NCI-H748 (cell line): ENCODE data around the gene PPAN.

Experiments used
- DNase-seq: peaks from one replicate; lab custom pipeline; 2025; ENCODE audit not compliant: unreplicated experiment; lab: John Stamatoyannopoulos, UW

Gene PPAN

DNA sequence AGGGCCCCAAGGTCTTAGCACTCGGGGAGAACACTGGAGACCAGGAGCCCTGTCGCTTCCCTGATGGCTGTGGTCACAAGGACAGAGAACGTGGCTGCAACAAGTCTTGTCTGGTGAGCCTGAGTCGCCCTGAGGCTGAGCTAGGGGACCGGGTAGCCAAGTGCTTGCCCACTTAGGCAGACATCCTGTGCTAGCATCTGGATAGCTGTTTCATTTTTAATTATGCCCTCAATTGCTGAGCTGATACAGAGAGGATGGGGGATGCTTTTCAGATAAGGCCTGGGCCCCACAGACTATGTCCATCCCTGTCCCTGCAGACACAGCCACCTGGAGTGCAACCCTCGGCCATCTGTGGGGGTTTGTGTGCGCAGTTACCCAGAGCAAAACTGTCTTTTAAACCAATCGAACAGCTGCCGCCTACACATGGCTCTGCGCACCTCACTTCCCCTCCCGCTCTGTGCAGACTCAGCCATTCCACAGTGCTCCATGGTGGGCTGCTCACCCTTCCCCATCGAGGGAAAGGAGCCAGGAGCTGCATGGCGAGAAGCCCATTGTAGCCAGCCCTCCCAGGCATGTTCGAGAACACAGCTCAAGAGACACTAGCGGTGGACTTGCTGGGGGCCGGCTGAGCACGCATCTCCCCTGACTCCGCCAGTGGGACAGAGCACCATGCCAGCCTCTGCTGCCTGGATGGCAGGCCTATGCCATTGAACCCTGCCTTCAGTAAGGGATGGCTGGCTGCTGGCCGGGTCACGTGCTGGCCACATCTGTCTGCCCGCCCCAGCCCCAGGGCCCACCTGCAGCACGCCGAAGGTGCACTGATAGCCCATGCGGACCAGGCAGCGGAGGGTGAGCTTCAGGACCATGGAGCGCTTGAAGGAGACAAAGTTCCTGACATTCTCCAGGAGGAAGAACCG is 33.0 kb downstream of the PPAN start:
- no peak for DNase-seq

DNA sequence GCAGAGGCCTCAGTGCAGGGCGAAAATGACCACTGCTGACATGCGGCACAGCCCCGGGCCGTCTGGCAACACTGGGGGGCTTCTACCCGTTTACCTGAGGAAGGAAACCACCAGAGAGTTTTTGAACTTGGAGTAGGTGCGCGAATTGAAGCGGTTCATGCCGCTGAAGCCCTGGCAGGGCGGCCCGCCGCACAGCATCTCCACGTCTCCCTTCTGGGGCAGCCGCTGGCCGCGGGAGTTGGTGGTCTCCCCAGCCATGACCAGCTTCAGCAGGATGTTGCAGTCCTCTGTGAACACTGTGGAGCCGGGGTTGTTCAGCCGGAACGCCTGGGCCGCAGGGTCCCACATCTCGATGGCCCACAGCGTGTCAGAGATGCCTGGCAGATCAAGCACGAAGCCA is 33.8 kb downstream of the PPAN start:
- DNase-seq: no peak

DNA sequence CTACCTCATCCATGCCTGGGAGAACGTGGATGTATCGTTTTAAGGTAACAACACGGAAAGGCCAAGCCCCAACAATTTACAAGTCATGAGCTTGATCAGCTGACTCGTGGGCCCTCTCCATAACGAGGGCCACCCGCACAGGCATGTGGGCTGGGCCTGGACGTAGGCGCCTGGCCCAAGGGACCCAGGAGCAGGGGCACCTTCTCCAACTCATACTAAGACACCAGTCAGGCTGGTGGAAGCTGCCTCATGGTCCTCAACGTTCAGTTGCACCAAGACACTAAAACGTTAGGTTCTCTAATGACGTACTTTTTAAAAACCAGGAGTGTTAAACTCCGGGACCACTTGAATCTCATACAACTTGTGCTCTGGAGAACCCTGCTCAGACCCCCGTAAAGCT is 35.3 kb downstream of the PPAN start:
- no peak for DNase-seq

DNA sequence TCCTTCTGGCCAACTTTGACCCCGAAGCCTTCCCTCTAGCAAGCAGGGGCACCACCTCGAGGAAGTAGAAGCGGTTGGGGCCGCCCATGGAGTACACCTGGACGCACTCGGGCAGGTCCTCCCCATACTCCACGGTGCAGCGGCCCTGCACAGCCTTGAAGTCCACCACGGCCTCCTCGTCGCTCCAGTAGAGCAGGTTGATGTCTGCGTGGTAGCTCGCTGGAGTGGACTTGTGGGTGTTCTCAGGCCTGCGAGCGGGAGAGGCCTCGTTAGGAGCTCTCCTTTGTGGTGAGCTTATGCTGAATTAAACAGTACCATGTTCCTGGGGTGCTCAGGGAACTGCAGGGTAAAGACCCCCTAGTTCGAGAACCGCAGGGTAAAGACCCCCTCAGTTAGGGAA is 35.8 kb downstream of the PPAN start:
- DNase-seq: no peak

DNA sequence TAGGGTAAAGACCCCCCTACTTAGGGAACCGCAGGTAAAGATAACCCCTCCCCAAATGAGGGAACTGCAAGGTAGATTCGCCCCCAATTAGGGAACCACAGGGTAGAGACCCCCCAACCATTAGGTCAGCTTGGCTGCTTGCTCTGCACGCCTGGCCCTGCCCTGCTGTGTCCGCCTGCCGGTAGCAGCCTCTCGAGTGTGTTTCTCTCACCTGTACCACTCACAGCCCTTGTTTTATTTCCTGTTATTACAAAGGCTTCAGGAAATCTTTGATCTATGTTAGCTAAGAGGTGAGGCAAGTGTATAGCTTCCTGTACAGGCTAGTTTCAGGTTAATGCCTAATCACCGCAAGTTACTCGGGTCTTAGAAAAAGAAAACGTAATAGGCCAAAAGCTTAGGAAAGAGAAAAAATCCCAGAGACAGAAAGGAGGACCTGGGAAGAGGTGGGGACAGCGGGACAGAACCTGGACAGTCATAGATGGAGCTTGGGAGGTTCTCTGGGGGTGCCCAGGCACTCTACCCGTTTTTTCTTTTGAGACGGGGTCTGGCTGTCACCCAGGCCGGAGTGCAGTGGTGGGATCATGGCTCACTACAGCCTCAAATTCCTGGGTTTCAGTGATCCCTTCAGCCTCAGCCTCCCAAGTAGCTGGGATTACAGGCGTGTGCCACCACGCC is 36.7 kb downstream of the PPAN start:
- no peak for DNase-seq

DNA sequence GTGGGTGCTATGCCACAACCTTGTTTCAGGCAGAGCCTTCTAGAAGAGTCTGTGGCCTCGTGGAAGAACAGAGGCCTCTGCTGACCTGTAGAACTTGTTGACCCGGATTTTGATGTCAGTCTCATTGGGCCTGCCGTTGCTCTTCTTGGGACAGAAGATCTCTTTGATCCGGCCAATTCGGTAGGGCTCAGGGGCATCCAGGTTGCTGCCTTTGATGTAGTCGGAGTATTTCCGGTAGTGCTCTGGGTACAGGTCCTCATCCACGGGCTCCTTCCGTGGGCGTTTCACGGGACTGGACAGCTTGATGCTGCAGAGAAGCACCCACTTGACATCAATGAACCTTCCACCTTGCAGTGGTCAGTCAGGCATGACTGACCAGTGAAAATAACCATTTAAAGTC is 37.5 kb downstream of the PPAN start:
- DNase-seq: no peak

DNA sequence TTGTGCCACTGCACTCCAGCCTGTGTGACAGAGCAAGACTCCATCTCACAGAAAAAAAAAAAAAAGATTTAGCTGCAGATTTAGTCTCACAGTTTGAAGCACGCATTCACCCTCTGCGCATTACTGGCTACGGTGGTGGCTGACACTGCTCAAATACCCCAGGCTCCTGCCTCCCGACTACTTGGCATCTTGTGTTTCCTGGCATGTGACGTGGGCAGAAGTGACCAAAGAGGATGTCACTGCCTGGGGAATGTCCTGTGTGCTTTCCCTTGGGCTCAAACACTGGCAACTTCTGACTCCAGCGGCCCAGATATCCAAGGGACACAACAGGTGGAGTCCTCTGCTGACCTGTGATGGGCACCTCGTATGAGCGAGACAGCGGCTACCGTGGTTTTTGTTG is 38.2 kb downstream of the PPAN start:
- DNase-seq: no peak

DNA sequence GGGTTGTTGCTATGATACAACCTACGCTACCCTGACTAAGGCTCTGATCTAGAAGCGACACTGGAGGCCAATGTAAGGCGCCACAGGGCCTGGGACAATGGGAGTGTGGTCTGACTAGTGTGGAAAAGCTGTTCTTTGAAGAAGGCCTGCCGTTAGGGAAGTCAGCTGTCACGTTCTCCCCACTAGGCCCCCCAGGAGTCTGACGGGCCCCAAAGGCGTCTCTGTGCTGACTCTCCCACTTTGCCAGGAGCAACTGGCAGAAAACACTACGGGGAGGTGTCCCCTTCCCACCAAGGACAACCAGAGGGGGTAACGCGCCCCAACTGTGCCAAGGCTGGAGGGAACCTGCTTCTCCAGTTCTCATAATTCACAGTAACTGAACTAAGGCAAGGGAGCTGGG is 38.9 kb downstream of the PPAN start:
- no peak for DNase-seq

DNA sequence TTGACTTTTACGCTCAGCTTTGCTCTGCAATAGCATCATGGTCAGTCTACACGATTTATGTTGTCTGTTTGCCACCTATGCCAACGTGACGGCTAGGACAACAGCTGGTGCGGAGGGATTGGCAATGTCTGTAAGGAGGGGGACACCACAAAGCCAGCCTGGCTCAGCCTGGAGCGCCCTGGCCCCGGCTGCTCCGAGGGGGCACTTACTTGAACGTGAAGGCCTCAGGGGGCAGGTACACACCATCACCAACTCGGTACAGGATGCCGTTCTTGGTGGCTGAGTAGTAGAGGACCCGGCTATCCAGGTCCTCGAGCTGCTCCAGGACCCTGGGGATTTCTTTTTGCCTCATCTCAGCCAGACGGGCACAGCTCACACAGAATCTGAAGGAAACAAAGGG is 40.0 kb downstream of the PPAN start:
- DNase-seq: no peak

DNA sequence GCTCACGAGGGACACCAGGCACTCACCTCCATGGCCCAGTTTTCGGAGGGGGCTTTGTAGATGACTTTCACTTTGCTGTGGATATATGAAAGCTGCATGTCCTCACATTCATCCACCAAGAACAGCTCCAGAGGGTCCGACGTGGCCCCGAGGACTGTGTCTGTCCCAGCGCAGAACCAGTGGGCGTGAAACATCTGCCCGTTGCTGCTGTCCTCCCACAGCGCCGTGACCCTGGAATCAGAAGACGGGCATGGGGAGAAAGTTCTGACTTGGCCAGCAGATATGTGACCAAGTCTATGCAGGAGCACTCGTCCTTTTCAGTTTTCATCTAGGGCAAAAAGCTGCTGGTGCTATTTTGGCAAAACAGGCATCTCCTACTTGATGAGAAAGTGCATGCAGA is 43.3 kb downstream of the PPAN start:
- no peak for DNase-seq

DNA sequence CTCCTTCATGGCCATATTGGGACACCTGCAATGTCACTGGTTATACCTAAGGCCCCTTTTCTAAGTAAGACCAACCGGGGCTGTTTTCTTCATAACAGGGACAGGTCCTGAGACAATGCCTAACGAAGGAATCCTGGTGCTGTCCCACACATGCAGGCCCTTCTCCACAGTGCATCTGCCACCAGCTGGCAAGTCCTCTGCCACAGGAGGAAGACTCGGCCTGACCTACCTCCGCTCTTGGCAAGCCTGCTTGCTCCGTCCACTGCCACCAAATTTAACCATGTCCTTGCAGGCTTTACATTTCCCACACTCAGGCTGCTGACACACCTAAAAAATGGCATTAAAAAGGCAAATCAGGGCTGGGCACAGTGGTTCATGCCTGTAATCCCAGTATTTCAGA is 45.4 kb downstream of the PPAN start:
- DNase-seq: no peak

DNA sequence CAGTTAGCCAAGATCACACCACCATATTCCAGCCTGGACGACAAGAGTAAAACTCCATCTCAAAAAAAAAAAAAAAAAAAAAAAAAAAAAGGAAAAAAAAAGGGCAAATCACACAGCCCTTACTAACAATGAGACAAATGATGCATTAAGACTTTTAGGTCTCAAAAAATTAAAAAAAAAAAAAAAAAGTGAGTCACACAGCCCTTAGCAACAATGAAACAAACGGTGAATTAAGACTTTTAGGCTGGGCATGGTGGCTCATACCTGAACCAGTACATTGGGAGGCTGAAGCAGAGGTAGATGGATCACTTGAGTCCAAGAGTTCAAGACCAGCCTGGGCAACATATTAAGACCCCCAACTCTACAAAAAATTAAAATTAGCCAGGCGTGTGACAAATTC is 45.9 kb downstream of the PPAN start:
- DNase-seq: no peak

DNA sequence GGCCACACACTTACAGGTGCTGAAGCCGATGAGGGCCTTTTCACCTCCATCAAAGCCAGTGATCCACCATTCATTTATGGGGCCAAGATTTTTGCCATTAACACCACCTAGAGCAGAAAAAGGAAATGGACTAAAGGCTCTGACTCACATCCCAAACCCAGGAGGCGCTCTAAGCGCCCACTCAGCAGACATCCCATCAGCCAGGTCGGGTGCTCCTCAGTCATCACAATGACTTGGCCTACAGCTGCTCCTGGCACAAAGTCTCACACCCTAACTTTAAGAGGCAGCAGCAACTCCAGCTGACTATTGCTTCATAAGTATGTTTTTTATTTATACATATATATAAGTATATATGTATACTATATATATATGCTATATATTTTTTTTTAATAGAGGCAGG is 49.7 kb downstream of the PPAN start:
- no peak for DNase-seq

DNA sequence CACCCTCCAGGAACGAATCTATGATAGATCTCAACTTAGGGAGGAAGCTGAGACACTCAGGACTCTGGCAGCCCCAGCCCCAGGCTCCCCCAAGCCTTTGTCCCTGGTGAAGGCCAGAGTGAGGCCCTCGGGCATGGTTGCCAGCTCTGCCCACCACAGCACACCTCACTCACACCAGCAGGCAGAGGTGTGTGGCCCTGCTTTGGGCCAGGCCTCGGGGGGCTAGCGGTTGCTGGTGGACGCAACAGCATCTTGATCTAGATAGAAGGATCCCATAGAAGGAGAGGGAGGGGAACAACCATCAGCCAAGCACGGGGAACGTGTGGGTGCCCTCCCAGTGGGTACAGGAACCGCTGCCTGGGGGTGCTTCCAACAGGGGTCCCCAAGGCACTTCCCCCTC is 51.9 kb downstream of the PPAN start:
- no peak for DNase-seq

DNA sequence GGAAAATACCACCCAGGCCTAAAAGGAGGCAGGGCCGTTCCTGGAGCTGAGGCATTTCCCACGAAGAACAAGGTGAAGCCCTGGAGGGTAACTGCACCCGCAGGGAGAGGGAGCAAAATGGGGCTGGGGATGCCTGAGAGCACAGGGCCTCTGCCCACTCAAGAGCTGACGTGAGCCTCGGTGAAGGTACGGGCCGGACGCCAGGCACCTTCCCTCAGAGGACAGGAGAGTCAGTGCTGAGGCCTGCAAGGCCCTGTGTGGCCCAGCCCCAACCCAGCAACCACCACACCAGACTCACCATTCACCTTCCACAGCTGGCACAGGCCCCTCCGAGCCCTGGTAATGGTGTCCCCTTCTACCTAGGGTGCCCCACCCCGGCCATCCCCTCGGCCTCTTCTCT is 52.3 kb downstream of the PPAN start:
- no peak for DNase-seq

DNA sequence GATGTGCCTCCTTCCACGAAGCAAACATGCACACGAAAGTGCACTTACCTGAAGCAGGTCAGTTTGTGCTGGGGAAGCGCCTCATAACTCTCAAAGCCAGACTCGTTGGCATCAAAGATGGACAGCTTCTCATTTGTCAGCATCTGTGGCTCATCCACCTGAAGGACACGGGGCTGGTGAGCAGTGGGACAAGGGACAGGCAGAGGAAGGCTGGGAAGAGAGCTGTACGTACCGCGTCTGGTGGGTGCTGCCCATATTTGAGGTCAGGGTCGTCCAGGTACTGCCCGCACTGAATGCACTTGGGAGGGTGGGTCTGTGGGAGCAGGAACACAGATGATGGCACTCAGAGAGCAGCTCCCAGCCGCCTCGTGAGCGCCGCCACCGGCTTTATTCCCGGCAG is 53.4 kb downstream of the PPAN start:
- DNase-seq: no peak
